Measurements from ENCODE around the gene CD300C. TPM values are rescaled to one million over a fixed set of nuclear protein-coding genes. Genes with fewer than 3 reads are reported as not detected.
"Not testable (repeated sequence)": the region's sequence is repeated elsewhere in the genome, so short reads cannot be mapped to it uniquely, and the experiment has no call there.

CD300C gene
- total and polyA plus RNA-seq, 8 donors: 0.40 to 11.0 (median 0.56) TPM

GRCh38 chr17:74561586-74561985, 15.7 kb upstream of the CD300C start:
- H3K36me3 ChIP-seq: no peaks in the 10 kb centered on the region
- intact Hi-C loops (cut with DNase I): no loop called here
- H3K4me3 ChIP-seq: no peak overlapping the region
- H3K27ac ChIP-seq: no peak overlapping the region
- ATAC-seq: no peak
- peaks cover 0 to 30% of the 10 kb centered on the region in 2 donors for H3K27me3 ChIP-seq
- no peak for TF ChIP-seq CTCF (IDR thresholded peaks at IDR 0.05)
- H3K4me1 ChIP-seq: peaks cover 0 to 2% of the 10 kb centered on the region in 2 donors
- DNase-seq: no peak
- no peaks in the 10 kb centered on the region for H3K9me3 ChIP-seq

- Histone ChIP-seq H3K4me1 (no peaks in the 10 kb centered on the region), H3K27me3 (peaks cover 0 to 17% of the 10 kb centered on the region in 2 donors), H3K36me3 (no peaks in the 10 kb centered on the region), H3K27ac (no peak overlapping the region), H3K4me3 (no peak overlapping the region), H3K9me3 (no peaks in the 10 kb centered on the region)
- DNase-seq (no peak), ATAC-seq (no peak)
- TF ChIP-seq CTCF (IDR thresholded peaks at IDR 0.05): no peak
- intact Hi-C loops (cut with DNase I): no loop called here
Observed at GRCh38 chr17:74558882-74559519, 13.1 kb upstream of the CD300C start.

GRCh38 chr17:74558402-74558801, 12.5 kb upstream of the CD300C start:
- H3K36me3 ChIP-seq; H3K4me1 ChIP-seq; intact Hi-C loops (cut with DNase I); H3K4me3 ChIP-seq; ATAC-seq; DNase-seq; H3K9me3 ChIP-seq; H3K27ac ChIP-seq: not testable (repeated sequence)
- H3K27me3 ChIP-seq: peaks cover 0 to 17% of the 10 kb centered on the region in 2 donors

- ATAC-seq (no peak), DNase-seq (no peak)
- no peaks in the 10 kb centered on the region for H3K36me3 ChIP-seq
- H3K27ac ChIP-seq: no peak overlapping the region
- no peaks in the 10 kb centered on the region for H3K4me1 ChIP-seq
- peaks cover 0 to 5% of the 10 kb centered on the region in 2 donors for H3K27me3 ChIP-seq
- no peaks in the 10 kb centered on the region for H3K9me3 ChIP-seq
- no peak for TF ChIP-seq CTCF (IDR thresholded peaks at IDR 0.05)
- H3K4me3 ChIP-seq: no peak overlapping the region
- intact Hi-C loops (cut with DNase I): no loop called here
Observed at GRCh38 chr17:74555427-74555940, 9.6 kb upstream of the CD300C start.

GRCh38 chr17:74554909-74555308, 9.0 kb upstream of the CD300C start:
- DNase-seq: no peak
- no peaks in the 10 kb centered on the region for H3K36me3 ChIP-seq
- peaks cover 0 to 4% of the 10 kb centered on the region in 2 donors for H3K27me3 ChIP-seq
- intact Hi-C loops (cut with DNase I): no loop called here
- H3K27ac ChIP-seq: no peak overlapping the region
- peak; percentile 32 for ATAC-seq
- H3K4me3 ChIP-seq: no peak overlapping the region
- no peaks in the 10 kb centered on the region for H3K4me1 ChIP-seq
- H3K9me3 ChIP-seq: no peaks in the 10 kb centered on the region
- no peak for TF ChIP-seq CTCF (IDR thresholded peaks at IDR 0.05)

GRCh38 chr17:74552037-74552436, 6.1 kb upstream of the CD300C start:
- no peaks in the 10 kb centered on the region for H3K36me3 ChIP-seq
- H3K27me3 ChIP-seq: peaks cover 0 to 4% of the 10 kb centered on the region in 2 donors
- H3K4me1 ChIP-seq: no peaks in the 10 kb centered on the region
- no peak overlapping the region for H3K27ac ChIP-seq
- TF ChIP-seq CTCF (IDR thresholded peaks at IDR 0.05): no peak
- no peak for DNase-seq
- intact Hi-C loops (cut with DNase I): no loop called here
- H3K9me3 ChIP-seq: no peaks in the 10 kb centered on the region
- H3K4me3 ChIP-seq: no peak overlapping the region
- no peak for ATAC-seq

All from left lung (tissue), 10 donors.